Ascending aorta (tissue), 2 donors: ENCODE measurements around the gene TEX2. TPM values are rescaled to one million over a fixed set of nuclear protein-coding genes. Genes with fewer than 3 reads are reported as not detected.

Experiments used
- DNase-seq, 2 donors: peaks; one replicate each; pipeline ENCODE4 v3.0.0-alpha.2; 2019; ENCODE audit warnings: low spot score in 2 of 2
- H3K27ac ChIP-seq, 2 donors: fragments of 200-600 bp; sonication (generic); one replicate each; pipeline ENCODE4 v1.5.1; 2016 to 2017; ENCODE audit warnings: mild to moderate bottlenecking in 1 of 2
- H3K27me3 ChIP-seq: fragments of 200-600 bp; sonication (generic); one replicate; pipeline ENCODE4 v1.5.1; 2017
- H3K36me3 ChIP-seq, 2 donors: fragments of 200-600 bp; sonication (generic); one replicate each; pipeline ENCODE4 v1.5.1; 2016
- H3K4me1 ChIP-seq, 2 donors: fragments of 200-600 bp; sonication (generic); one replicate each; pipeline ENCODE4 v1.5.1; 2016 to 2017; ENCODE audit warnings: mild to moderate bottlenecking in 1 of 2
- H3K4me3 ChIP-seq, 2 donors: fragments of 200-600 bp; sonication (generic); one replicate each; pipeline ENCODE4 v1.5.1; 2016 to 2017; ENCODE audit warnings: mild to moderate bottlenecking in 1 of 2
- H3K9me3 ChIP-seq, 2 donors: fragments of 200-600 bp; sonication (generic); one replicate each; pipeline ENCODE4 v1.5.1; 2016
- intact Hi-C: fragments of 100-400 bp; cut with DNase I; formaldehyde crosslinking; loops from one replicate; pipeline ENCODE4 v1.15.1; 2023
- total RNA-seq: library from RNA; depleted of rRNA; stranded (reverse); fragments of >200 nt; gene quantifications from one replicate; pipeline ENCODE4 v1.1.0, GENCODE V29; 2016
- TF ChIP-seq, protein P1 (sequence below), 3 experiments: fragments of 200-600 bp in 2 of 3; fragments of 450-650 bp in 1 of 3; sonication (generic) in 2 of 3; IDR thresholded peaks; one replicate each; pipeline ENCODE4 v1.5.1; 2016 to 2019; ENCODE audit warnings: antibody characterized with exemption in 3 of 3, mild to moderate bottlenecking in 1 of 3, moderate library complexity in 1 of 3

The TEX2 gene
- total RNA-seq, 1 donor from 2014 or later, result 94.6 TPM

DNA sequence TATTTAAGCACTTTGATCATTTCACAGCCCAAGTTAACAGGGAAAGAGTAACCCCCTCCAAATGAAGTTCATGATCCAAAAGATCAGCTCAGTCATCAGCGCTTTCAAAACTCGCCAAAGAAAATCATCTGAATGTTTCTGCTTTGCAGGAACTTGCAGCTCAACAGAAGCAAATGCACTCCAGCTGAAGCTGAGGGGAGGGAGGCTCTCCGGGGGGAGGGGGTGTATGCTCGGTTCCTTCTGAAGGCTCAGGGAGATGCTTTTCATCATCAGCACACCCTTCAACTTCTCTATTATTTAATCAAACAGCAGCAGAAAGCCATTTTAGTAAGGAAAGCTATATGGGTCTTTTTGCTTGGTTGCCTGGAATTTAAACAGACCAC, 108.8 kb downstream of the TEX2 start:
- H3K27ac ChIP-seq, result no peak overlapping the region
- intact Hi-C loops, result no loop called here
- H3K9me3 ChIP-seq, result no peaks in the 10 kb centered on the region
- peaks cover 0 to 9% of the 10 kb centered on the region in 2 donors for H3K36me3 ChIP-seq
- no peak for DNase-seq
- no peaks in the 10 kb centered on the region for H3K27me3 ChIP-seq
- H3K4me1 ChIP-seq, result peaks cover 16 to 29% of the 10 kb centered on the region in 2 donors
- no peak overlapping the region for H3K4me3 ChIP-seq
- TF ChIP-seq, protein P1, sequence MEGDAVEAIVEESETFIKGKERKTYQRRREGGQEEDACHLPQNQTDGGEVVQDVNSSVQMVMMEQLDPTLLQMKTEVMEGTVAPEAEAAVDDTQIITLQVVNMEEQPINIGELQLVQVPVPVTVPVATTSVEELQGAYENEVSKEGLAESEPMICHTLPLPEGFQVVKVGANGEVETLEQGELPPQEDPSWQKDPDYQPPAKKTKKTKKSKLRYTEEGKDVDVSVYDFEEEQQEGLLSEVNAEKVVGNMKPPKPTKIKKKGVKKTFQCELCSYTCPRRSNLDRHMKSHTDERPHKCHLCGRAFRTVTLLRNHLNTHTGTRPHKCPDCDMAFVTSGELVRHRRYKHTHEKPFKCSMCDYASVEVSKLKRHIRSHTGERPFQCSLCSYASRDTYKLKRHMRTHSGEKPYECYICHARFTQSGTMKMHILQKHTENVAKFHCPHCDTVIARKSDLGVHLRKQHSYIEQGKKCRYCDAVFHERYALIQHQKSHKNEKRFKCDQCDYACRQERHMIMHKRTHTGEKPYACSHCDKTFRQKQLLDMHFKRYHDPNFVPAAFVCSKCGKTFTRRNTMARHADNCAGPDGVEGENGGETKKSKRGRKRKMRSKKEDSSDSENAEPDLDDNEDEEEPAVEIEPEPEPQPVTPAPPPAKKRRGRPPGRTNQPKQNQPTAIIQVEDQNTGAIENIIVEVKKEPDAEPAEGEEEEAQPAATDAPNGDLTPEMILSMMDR (IDR thresholded peaks at IDR 0.05), result no peak

DNA sequence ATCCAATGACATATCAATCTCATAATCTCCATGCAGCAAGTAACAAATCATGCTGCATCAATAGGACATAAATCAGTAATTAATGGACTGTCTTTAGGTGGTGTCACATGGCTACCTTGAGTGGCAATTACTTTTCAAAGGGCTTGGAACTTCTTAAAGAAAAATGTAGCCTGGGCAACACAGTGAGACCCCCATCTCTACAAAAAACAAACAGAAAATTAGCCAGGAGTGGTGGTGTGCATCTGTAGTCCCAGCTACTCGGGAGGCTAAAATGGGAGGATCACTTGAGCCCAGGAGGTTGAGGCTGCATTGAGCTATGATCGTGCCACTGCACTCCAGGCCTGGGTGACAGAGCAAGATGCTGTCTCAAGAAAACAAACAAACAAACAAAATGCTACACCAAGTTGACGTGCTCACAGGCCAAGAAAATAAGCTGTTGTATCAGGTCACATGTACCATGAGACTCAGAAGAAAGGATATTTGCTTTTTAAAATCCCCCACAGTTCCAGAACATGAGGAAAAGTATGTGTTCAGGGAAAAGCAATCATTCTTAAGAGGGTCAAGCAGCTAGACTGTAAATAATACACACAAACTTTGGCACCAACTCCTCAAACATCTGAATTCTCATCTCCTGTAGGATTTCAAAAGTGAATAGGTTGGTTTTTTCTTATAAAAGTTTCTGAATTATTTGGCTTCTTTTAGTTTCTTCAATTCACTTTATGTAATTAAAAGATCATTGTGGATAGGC, 109.3 kb downstream of the TEX2 start:
- no peak overlapping the region for H3K4me3 ChIP-seq
- H3K4me1 ChIP-seq, result peaks cover 16 to 29% of the 10 kb centered on the region in 2 donors
- H3K36me3 ChIP-seq, result peaks cover 0 to 9% of the 10 kb centered on the region in 2 donors
- no peaks in the 10 kb centered on the region for H3K9me3 ChIP-seq
- intact Hi-C loops, result no loop called here
- no peak for DNase-seq
- H3K27me3 ChIP-seq, result no peaks in the 10 kb centered on the region
- TF ChIP-seq, protein P1 (IDR thresholded peaks at IDR 0.05), result no peak
- H3K27ac ChIP-seq, result peak overlapping the region; percentile 40 to 50

DNA sequence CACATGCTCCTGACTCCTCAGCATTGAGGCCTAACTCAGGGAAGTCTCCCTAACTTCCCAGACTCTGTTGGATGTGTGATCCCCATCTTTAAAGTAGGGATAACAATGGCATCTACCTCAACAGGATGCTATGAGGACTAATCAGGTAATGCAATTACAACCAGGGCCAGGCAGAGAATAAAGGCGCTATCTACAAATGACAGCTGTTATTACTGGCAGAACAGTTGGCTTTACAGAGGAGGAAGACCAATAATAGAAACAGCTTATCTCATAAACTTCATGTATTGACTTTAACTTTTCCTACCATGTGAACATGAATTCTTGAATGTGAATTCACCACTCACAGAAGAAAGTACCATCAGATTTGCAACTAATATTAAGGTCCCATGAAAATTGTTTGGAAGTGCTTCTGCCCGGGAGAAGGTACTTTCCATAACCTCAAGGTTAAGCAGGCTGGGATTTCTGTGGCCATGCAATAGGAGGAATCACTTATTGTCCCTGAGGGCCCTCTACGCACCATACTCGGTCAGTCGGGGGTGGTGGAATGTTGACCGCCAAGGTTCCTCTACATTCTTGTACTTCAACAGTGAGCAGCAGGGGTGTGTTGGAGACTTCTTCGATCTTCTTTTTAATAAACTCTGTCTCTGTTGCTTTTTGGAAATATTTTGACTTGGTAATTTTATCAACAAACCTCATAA, 110.5 kb downstream of the TEX2 start:
- TF ChIP-seq, protein P1 (IDR thresholded peaks at IDR 0.05), result no peak
- intact Hi-C loops, result no loop called here
- DNase-seq, result no peak
- H3K4me3 ChIP-seq, result no peak overlapping the region
- peaks cover 0 to 9% of the 10 kb centered on the region in 2 donors for H3K36me3 ChIP-seq
- H3K27me3 ChIP-seq, result no peaks in the 10 kb centered on the region
- H3K9me3 ChIP-seq, result no peaks in the 10 kb centered on the region
- peak overlapping the region; percentile 40 to 50 for H3K27ac ChIP-seq
- H3K4me1 ChIP-seq, result peaks cover 16 to 38% of the 10 kb centered on the region in 2 donors

DNA sequence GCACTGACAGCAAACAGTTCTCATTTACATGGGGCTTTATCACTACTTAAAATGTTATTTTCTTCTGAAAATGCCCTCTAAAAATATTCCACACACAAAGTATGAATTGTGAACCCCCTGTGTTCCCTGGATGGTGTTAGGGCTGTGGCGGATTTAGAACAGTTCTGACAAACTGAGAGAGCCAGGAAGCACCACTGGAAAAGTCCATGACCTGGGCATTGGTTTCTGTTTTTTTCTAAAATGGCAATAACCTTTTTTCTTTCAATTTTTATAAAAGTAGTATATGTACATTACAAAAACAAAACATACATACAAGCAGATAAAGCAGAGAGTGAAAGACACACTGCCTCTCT, 112.1 kb downstream of the TEX2 start:
- intact Hi-C loops, result no loop called here
- no peaks in the 10 kb centered on the region for H3K9me3 ChIP-seq
- H3K4me1 ChIP-seq, result peaks cover 8 to 38% of the 10 kb centered on the region in 2 donors
- H3K4me3 ChIP-seq, result no peak overlapping the region
- peaks cover 0 to 9% of the 10 kb centered on the region in 2 donors for H3K36me3 ChIP-seq
- H3K27me3 ChIP-seq, result no peaks in the 10 kb centered on the region
- TF ChIP-seq, protein P1 (IDR thresholded peaks at IDR 0.05), result no peak
- DNase-seq, result no peak
- peak overlapping the region; percentile 20 to 65 for H3K27ac ChIP-seq

DNA sequence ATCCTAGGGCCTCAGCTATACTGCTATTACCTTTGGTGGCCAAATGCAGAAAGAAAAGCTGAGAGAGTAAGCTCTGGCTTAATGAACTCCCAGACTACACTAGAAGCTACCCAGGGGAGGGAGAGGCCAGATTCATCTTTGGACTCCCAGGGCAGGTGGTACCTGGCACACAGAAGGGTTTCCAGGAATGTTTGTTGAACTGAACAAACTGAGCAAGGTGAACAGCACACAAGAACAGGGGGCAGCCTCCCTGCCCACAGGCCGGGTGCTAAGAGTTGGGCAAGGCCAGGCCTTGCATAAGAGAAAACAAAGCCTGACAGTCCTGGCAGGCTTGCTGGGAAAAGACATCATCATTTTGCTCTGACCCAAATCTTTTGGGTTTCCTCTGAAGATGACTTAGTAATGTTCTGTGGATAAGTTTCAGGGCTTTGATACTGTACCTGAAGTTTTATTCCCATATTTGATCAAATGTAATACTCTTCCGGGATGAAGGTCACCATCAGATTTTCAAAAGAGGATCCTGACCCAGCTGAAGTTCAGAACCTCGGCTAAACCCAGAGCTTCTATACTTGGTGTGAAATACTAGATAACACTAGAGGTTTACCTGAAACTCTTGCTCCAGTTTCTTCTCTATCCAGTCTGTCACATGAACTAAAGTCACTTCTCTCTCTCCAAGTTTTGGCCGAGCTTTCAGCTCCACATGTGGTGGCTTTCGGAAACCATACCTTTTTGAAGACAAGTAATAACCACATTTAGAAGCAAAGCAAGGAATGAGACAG, 112.6 kb downstream of the TEX2 start:
- peak in 1 of 2 donors; percentile 61 for DNase-seq
- Histone ChIP-seq H3K27ac (peak overlapping the region; percentile 20 to 65), H3K27me3 (no peaks in the 10 kb centered on the region), H3K36me3 (peaks cover 0 to 9% of the 10 kb centered on the region in 2 donors), H3K9me3 (no peaks in the 10 kb centered on the region), H3K4me1 (peaks cover 3 to 32% of the 10 kb centered on the region in 2 donors), H3K4me3 (no peak overlapping the region)
- TF ChIP-seq, protein P1 (IDR thresholded peaks at IDR 0.05), result no peak
- intact Hi-C loops, result no loop called here
